Stomach (tissue), 4 donors: ENCODE measurements around the gene SWAP70.

Experiments
- EP300 ChIP-seq: sonication (generic); formaldehyde crosslinking; IDR thresholded peaks from one replicate; pipeline ENCODE4 v1.6.1; 2017; ENCODE audit warnings: antibody characterized with exemption
- POLR2A ChIP-seq, 4 donors: fragments of 450-650 bp; IDR thresholded peaks; one replicate each; pipeline ENCODE4 v1.6.1; 2016; ENCODE audit warnings: antibody characterized with exemption in 4 of 4, control low read depth in 2 of 4, mild to moderate bottlenecking in 1 of 4, moderate library complexity in 1 of 4
- POLR2AphosphoS5 ChIP-seq, 3 donors: sonication (generic); formaldehyde crosslinking; IDR thresholded peaks; one replicate each; pipeline ENCODE4 v1.6.1; 2016; ENCODE audit warnings: antibody characterized with exemption in 3 of 3
- TF ChIP-seq, protein P1 (sequence below), 7 experiments: fragments of 450-650 bp in 4 of 7; fragments of 200-600 bp in 3 of 7; sonication (generic) in 3 of 7; IDR thresholded peaks; one replicate each; pipeline ENCODE4 v1.5.1; 2016 to 2019; ENCODE audit warnings: antibody characterized with exemption in 7 of 7, control low read depth in 2 of 7, mild to moderate bottlenecking in 1 of 7

DNA sequence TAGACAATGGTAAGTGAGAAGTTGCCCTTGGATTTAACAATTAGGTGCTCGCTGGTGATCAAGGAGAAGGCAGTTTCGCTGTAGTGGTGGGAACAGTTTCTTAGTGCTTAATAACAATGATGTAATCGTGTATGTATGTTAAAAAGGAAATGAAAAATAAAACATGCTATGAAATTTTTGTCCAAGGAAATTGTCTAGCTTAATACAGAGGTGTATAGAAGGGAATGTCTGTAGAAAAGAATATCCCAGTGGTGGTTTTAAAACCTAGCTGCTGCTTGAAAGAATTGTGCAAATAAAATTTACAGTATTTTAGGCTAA is 53.1 kb downstream of the SWAP70 start:
- TF ChIP-seq, protein P1, sequence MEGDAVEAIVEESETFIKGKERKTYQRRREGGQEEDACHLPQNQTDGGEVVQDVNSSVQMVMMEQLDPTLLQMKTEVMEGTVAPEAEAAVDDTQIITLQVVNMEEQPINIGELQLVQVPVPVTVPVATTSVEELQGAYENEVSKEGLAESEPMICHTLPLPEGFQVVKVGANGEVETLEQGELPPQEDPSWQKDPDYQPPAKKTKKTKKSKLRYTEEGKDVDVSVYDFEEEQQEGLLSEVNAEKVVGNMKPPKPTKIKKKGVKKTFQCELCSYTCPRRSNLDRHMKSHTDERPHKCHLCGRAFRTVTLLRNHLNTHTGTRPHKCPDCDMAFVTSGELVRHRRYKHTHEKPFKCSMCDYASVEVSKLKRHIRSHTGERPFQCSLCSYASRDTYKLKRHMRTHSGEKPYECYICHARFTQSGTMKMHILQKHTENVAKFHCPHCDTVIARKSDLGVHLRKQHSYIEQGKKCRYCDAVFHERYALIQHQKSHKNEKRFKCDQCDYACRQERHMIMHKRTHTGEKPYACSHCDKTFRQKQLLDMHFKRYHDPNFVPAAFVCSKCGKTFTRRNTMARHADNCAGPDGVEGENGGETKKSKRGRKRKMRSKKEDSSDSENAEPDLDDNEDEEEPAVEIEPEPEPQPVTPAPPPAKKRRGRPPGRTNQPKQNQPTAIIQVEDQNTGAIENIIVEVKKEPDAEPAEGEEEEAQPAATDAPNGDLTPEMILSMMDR (IDR thresholded peaks at IDR 0.05) = no peak
- TF ChIP-seq POLR2A (IDR thresholded peaks at IDR 0.05) = no peak
- TF ChIP-seq POLR2AphosphoS5 (IDR thresholded peaks at IDR 0.05) = no peak
- no peak for TF ChIP-seq EP300
